C4-2B (cell line): ENCODE measurements around the gene PRKAR2A.
"Not testable (repeated sequence)": the region's sequence is repeated elsewhere in the genome, so short reads cannot be mapped to it uniquely, and the experiment has no call there.

Experiments
- CTCF ChIP-seq: fragments of 450-650 bp; conservative IDR thresholded peaks from 2 replicates; pipeline ENCODE4 v1.5.1; 2017; ENCODE audit warnings: mild to moderate bottlenecking
- ZFX ChIP-seq: fragments of 450-650 bp; IDR thresholded peaks from 2 replicates; pipeline ENCODE4 v1.6.1; 2017

- TF ChIP-seq CTCF, ZFX: not testable (repeated sequence)
Observed at GRCh38 chr3:48735075-48735767, 112.5 kb downstream of the PRKAR2A start.
